Neuron (in vitro differentiated cells): ENCODE results near the gene IRX6.

ENCODE experiments used
- H2AFZ ChIP-seq: one replicate; pipeline ENCODE4 v1.6.1; 2013; ENCODE audit warnings: low read depth, mild to moderate bottlenecking, inconsistent platforms, low read length, moderate library complexity
- H3K27me3 ChIP-seq: one replicate; pipeline ENCODE4 v1.6.1; 2013; ENCODE audit warnings: low read length; ENCODE audit not compliant: insufficient read depth
- H3K36me3 ChIP-seq: one replicate; pipeline ENCODE4 v1.6.1; 2013; ENCODE audit warnings: low read length; ENCODE audit not compliant: insufficient read depth
- H3K4me1 ChIP-seq: one replicate; pipeline ENCODE4 v1.6.1; 2013; ENCODE audit warnings: low read length; ENCODE audit not compliant: insufficient read depth
- H3K4me3 ChIP-seq: 2 replicates; pipeline ENCODE4 v1.5.1; 2013; ENCODE audit warnings: mild to moderate bottlenecking, low read length, moderate library complexity
- H3K9me3 ChIP-seq: one replicate; pipeline ENCODE4 v1.6.1; 2013; ENCODE audit warnings: low read length

Gene IRX6

GRCh38 chr16:55323637-55324271, at the start of gene IRX6:
TSS of gene IRX6 (plus strand) at chr16:55324203. CDS start at chr16:55325092, 889 bp downstream.
- Histone ChIP-seq H3K4me1 (peaks cover 17% of the 10 kb centered on the region), H2AFZ (peak within 1 kb of the TSS; percentile 97), H3K36me3 (peaks cover 10% of the 10 kb centered on the region), H3K9me3 (peaks cover 3% of the 10 kb centered on the region), H3K4me3 (peak within 1 kb of the TSS; percentile 62), H3K27me3 (peaks cover 13% of the 10 kb centered on the region)

DNA sequence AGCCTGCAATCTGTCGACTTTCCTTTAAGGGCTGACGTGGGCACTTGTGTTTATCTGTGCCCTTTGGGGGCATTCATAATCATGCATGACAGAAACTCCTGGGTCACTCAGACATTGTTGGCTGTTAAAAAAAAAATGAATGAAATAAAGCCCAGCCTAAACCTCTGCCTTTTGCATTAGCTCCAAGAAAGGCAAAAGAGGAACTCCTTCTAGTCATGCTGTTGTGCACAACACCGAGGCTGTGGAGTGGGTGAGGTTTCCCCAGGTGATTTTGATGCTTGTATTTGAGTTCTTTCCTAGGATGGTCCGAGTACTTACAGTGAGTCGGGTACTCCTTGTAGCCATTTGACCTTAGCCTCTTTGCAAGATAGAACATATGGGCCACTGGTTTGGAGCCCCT, 49.6 kb upstream of the IRX6 start:
- no peaks in the 10 kb centered on the region for H3K9me3 ChIP-seq
- H2AFZ ChIP-seq, result no peak overlapping the region
- no peaks in the 10 kb centered on the region for H3K27me3 ChIP-seq
- no peaks in the 10 kb centered on the region for H3K36me3 ChIP-seq
- peaks cover 2% of the 10 kb centered on the region for H3K4me1 ChIP-seq
- H3K4me3 ChIP-seq, result no peak overlapping the region

GRCh38 chr16:55275167-55275566, 48.8 kb upstream of the IRX6 start:
- H3K4me3 ChIP-seq, result no peak overlapping the region
- no peaks in the 10 kb centered on the region for H3K27me3 ChIP-seq

DNA sequence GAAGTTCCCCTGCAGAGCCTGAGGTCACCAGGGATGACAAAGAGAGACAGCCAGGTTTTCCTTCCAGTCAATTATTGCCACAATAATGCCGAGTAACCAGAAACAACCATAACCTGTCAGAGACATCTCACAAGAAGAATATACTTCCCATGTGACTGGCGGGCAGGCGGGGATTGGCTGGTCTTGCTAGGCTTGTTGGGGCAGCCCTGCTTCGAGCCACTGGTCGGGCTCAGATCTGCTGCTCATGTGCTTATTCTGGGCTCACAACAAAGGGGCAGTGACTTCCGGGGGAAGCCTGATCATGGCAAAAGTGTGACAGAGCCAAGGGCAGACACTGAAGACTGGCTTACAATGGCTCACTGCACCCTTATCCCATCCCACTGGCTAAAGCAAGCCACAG, 48.1 kb upstream of the IRX6 start:
- Histone ChIP-seq H2AFZ (no peak overlapping the region), H3K9me3 (no peaks in the 10 kb centered on the region), H3K4me3 (no peak overlapping the region), H3K36me3 (no peaks in the 10 kb centered on the region), H3K4me1 (peaks cover 2% of the 10 kb centered on the region), H3K27me3 (no peaks in the 10 kb centered on the region)

More at GRCh38 chr16:55275167-55275566, 48.8 kb upstream of the IRX6 start:
- H3K36me3 ChIP-seq, result no peaks in the 10 kb centered on the region
- H2AFZ ChIP-seq, result no peak overlapping the region
- peaks cover 2% of the 10 kb centered on the region for H3K4me1 ChIP-seq
- no peaks in the 10 kb centered on the region for H3K9me3 ChIP-seq

DNA sequence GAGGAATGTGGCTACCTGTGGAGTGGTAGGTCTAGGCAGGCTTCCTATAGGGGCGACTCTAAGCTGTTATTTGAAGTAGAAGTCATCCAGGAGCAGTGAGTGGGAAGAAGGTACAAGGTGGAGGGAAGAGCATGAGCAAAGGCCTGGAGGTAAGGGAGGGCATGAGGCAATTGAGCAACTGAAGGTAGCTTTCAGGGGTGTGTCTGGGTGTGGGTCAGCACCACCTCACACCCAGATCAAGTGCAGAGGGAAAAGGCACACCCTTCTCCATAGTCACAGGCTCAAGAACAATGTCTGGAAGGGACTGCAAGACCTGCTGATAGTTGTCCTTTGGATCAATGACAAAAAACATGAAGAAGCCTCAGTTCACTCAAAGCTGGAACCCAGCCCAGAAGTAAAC, 46.5 kb upstream of the IRX6 start:
- Histone ChIP-seq H3K9me3 (no peaks in the 10 kb centered on the region), H3K36me3 (no peaks in the 10 kb centered on the region), H3K4me3 (no peak overlapping the region), H3K4me1 (peaks cover 2% of the 10 kb centered on the region), H3K27me3 (no peaks in the 10 kb centered on the region), H2AFZ (no peak overlapping the region)

- Histone ChIP-seq H3K4me1 (no peaks in the 10 kb centered on the region), H3K27me3 (no peaks in the 10 kb centered on the region), H3K36me3 (no peaks in the 10 kb centered on the region), H2AFZ (no peak overlapping the region), H3K9me3 (no peaks in the 10 kb centered on the region), H3K4me3 (no peak overlapping the region)
These were observed 44.4 kb upstream of the IRX6 start for GRCh38 chr16:55279598-55279997.

DNA sequence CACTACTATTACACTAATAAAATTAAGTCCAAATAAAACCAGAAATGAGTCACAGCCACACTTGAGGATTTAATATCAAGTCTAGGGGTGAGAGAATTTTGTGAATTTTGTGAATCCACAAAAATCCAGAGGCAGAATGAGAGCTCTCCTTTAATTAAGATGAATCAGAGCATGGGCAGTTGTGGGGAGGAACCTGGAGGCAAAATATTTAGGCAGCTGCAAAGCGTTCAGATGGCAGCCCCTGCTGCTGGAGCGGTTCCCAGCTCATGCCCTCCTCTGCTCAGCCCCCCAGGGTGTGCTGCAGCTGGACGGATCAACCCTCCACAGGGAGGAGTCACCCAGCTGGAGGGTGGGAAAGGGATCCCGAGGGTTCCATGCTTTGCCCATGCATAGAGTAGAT, 43.4 kb upstream of the IRX6 start:
- H3K27me3 ChIP-seq, result no peaks in the 10 kb centered on the region
- H3K4me3 ChIP-seq, result no peak overlapping the region
- peaks cover 1% of the 10 kb centered on the region for H3K4me1 ChIP-seq
- H3K36me3 ChIP-seq, result no peaks in the 10 kb centered on the region
- no peak overlapping the region for H2AFZ ChIP-seq
- H3K9me3 ChIP-seq, result no peaks in the 10 kb centered on the region

DNA sequence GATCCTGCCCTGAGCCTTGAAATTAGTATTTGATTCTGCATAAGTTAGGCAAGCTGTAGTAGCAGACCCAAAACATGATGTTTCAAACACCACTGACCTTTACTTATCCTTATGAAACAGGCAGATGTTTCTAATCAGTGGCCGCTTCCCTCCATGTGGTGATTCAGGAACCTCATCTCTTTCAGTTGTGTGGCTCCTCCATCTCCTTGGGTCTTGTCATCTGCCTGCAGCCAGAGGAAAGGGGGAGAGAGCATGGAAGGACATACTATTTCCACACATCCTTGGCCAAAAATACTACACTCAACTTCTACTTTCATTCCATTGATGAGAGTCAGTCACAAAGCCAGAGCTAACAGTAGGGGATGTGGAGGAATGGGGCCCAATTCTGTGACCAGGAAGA, 41.6 kb upstream of the IRX6 start:
- peaks cover 3% of the 10 kb centered on the region for H3K4me1 ChIP-seq
- no peak overlapping the region for H2AFZ ChIP-seq
- no peaks in the 10 kb centered on the region for H3K27me3 ChIP-seq
- no peak overlapping the region for H3K4me3 ChIP-seq
- H3K9me3 ChIP-seq, result no peaks in the 10 kb centered on the region
- H3K36me3 ChIP-seq, result no peaks in the 10 kb centered on the region

DNA sequence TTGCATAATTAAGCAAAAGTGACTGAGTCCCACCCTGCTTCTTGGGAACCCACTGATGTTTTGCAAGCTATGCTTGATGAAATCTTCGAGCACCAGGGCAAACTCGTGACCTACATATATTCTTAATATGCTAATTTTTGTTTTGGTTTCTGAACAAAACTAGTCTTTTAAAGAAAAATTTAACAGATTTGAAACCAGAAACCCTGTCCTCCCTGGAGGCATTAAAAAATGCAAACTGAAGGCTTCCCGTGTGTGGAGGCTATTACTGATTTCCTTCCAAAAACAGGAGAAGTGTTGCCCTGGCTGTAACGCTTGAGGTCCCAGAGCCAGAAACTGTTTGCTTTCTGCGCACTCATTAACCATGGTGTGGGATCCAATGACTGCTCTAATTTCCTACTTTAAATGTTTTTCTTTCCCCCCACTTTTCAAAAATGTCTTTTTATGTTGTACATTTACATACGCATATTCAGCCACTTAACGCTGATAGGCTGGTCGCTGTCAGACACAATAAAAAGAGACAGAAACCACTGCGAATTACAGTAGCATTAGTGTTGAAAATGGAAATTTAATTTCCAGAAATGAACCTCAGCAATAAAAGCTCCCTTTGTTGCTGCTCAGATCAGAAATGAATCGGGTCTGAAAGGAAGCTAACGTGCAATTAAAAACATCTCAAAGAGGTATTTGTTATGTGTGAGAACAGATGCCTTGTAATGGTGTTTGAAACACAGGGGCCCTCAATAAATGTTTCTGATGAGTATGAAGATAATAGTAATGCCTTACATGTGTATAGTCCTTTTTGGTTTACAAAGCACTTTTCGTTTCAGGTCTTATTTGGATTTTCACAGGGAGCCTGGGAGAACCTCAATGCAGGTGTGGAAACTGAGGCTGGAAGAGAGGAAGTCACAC, 39.9 kb upstream of the IRX6 start:
- Histone ChIP-seq H3K4me1 (peaks cover 3% of the 10 kb centered on the region), H3K36me3 (no peaks in the 10 kb centered on the region), H3K9me3 (peaks cover 7% of the 10 kb centered on the region), H3K4me3 (no peak overlapping the region), H3K27me3 (no peaks in the 10 kb centered on the region), H2AFZ (no peak overlapping the region)

GRCh38 chr16:55284718-55285099, 39.3 kb upstream of the IRX6 start:
- Histone ChIP-seq H3K4me1 (peaks cover 3% of the 10 kb centered on the region), H3K27me3 (no peaks in the 10 kb centered on the region), H3K9me3 (peaks cover 7% of the 10 kb centered on the region), H2AFZ (no peak overlapping the region), H3K36me3 (no peaks in the 10 kb centered on the region), H3K4me3 (no peak overlapping the region)

DNA sequence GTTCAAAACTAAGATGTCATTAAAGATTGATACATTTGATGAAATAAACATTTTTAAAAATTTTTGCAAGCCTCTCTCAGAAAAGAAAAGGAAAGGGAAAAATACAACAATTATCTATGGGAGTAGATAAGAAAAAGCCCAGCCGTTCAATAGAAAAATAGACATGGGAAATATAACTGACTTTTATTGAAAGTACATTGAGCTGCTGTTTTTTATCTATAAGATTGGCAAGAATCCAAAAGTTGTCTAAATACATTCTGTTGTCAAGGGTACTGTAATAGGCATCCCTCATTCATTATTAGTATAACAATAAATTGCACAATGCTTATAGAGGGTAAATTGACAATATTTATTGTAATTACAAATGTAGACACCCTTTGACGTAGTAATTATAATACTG, 38.4 kb upstream of the IRX6 start:
- H3K9me3 ChIP-seq, result peaks cover 7% of the 10 kb centered on the region
- H3K27me3 ChIP-seq, result no peaks in the 10 kb centered on the region
- no peak overlapping the region for H3K4me3 ChIP-seq
- no peaks in the 10 kb centered on the region for H3K36me3 ChIP-seq
- no peak overlapping the region for H2AFZ ChIP-seq
- peaks cover 3% of the 10 kb centered on the region for H3K4me1 ChIP-seq

GRCh38 chr16:55289353-55289752, 34.6 kb upstream of the IRX6 start:
- H3K4me1 ChIP-seq, result peaks cover 13% of the 10 kb centered on the region
- H2AFZ ChIP-seq, result no peak overlapping the region
- H3K9me3 ChIP-seq, result peaks cover 7% of the 10 kb centered on the region
- no peaks in the 10 kb centered on the region for H3K27me3 ChIP-seq
- H3K36me3 ChIP-seq, result no peaks in the 10 kb centered on the region
- H3K4me3 ChIP-seq, result no peak overlapping the region

- Histone ChIP-seq H3K9me3 (peaks cover 7% of the 10 kb centered on the region), H3K27me3 (no peaks in the 10 kb centered on the region), H3K4me1 (peaks cover 18% of the 10 kb centered on the region), H2AFZ (no peak overlapping the region), H3K4me3 (no peak overlapping the region), H3K36me3 (no peaks in the 10 kb centered on the region)
These were observed 32.2 kb upstream of the IRX6 start for GRCh38 chr16:55291847-55292246.
